Activated naive CD4-positive, alpha-beta T cell treated with anti-CD3 and anti-CD28 coated beads, Interleukin-2, amount 10 ng/mL, durations not matched to agents 7 days and 5 days (primary cell): ENCODE results near the gene REX1BD.
"Not testable (repeated sequence)": the region's sequence is repeated elsewhere in the genome, so short reads cannot be mapped to it uniquely, and the experiment has no call there.

Experiments used
- CTCF ChIA-PET: fragments of 350-600 bp; sonication (Branson Sonifier 250); formaldehyde crosslinking; loops from one replicate; lab custom pipeline; 2021; ENCODE audit warnings: antibody characterized with exemption; lab: Charles Lee
- DNase-seq: peaks from one replicate; pipeline ENCODE4 v3.0.0-alpha.2; 2020
- H3K27ac Mint-ChIP-seq: one replicate; pipeline ENCODE4 v1.8.0; 2021; ENCODE audit warnings: mild to moderate bottlenecking, moderate library complexity, mixed read lengths
- H3K27me3 Mint-ChIP-seq: one replicate; pipeline ENCODE4 v1.8.0; 2021; ENCODE audit warnings: mild to moderate bottlenecking, mixed read lengths
- H3K36me3 Mint-ChIP-seq: one replicate; pipeline ENCODE4 v1.8.0; 2021; ENCODE audit warnings: mixed read lengths
- H3K4me1 Mint-ChIP-seq: one replicate; pipeline ENCODE4 v1.8.0; 2021; ENCODE audit warnings: mixed read lengths
- H3K4me3 Mint-ChIP-seq: one replicate; pipeline ENCODE4 v1.8.0; 2021; ENCODE audit warnings: mild to moderate bottlenecking, moderate library complexity, mixed read lengths
- H3K9me3 Mint-ChIP-seq: one replicate; pipeline ENCODE4 v1.8.0; 2021; ENCODE audit warnings: mixed read lengths

Gene REX1BD

DNA sequence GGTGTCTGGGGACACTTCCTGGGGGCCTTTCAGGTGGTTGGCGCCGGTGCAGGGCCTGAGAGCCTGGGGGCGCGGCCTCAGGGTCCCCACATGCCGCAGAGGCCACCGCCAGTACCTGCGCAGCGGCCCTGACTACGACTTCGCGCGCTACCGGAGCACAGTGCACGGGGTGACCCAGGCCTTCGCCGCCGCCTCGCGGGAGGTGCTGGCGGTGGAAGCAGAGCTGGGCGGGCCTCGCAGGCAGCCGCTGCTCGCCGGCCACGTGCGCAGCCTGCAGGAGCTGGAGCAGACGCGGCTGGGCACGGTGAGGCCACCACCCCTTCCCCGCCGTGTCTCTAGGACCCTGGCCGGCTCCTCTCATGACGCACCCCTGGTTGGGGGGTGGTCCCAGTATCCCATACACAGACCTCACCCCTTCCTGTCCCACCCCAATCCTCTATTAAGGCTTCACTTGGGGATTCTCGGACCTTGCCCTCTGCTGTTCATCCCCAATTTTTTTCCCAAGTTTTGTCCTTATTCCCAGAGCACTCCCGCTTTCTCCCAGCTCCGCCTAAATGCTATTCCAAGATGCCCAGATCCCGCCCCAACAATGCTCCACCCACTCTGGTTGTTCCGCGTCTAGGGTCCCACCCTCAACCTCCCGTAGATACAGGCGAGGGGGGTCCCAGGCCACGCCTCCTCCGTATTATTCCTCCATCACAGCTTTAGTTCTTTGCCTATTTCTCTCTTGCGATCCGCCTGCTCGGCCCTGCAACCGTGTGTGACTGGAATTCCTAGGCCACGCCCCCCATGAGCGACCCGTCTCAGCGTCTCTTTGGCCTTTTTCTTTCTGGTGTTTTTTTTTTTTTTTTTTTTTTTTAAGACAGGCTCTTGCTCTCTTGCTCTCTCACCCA lies 1.0 kb downstream of the REX1BD start:
- H3K36me3 Mint-ChIP-seq: peaks cover 15% of the 10 kb centered on the region
- H3K27me3 Mint-ChIP-seq: peaks cover 12% of the 10 kb centered on the region
- peaks cover 51% of the 10 kb centered on the region for H3K4me1 Mint-ChIP-seq
- peak; percentile 84 for DNase-seq
- H3K9me3 Mint-ChIP-seq: no peaks in the 10 kb centered on the region
- peak overlapping the region; percentile 77 for H3K4me3 Mint-ChIP-seq
- peak overlapping the region; percentile 97 for H3K27ac Mint-ChIP-seq
- CTCF ChIA-PET: interaction anchor here (0.6 to 3.6 kb wide), 10 partner anchors 9 to 119 kb away, joined by 3 to 32 read pairs (median 7); partner anchors contain the start of genes ELL, FKBP8, KXD1 and UBA52

DNA sequence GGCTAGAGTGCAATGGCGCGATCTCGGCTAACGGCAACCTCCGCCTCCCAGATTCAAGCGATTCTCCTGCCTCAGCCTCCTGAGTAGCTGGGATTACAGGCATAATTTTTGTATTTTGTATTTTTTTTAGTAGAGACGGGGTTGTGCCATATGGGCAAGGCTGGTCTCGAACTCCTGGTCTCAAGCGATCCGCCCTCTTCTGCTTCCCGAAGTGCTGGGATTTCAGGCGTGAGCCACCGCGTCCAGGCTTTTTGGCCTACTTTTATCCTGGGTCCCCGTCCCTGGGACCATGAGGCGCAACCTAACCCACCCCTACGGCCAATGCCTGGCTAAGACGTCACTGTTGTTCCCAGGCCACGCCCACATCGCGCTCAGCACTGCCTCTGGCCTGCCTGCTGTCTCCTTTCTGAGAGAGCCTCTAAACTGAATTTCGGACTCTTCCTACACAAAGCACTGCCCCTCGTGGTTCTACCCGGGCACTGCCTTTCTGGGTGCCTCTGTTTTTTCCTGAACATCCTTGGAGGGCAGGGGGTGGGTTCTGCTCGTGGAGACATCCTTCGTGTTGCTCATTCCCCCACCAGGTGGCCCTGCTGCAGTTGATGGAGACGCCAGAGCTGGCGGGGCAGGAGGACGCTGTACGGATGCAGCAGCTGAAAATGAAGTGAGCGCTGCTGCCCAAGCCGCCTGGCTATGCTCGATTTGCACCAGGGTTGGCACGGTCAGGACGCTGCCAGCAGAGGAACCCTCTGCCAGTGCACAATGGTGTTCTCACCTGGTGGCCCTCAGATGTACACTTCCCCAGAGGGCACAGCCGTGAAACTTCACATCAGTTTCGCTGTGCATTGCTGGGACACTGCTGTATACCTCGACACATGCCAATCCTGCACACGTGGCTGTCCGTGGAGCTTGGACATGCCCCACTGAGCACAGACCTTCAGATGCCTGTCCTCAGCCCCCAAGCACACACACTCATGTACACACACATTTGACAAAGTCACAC lies 2.0 kb downstream of the REX1BD start:
- Mint-ChIP-seq H3K27me3 (peaks cover 20% of the 10 kb centered on the region), H3K4me3 (peak overlapping the region; percentile 77), H3K27ac (peak overlapping the region; percentile 82), H3K9me3 (no peaks in the 10 kb centered on the region), H3K36me3 (peaks cover 15% of the 10 kb centered on the region), H3K4me1 (peaks cover 47% of the 10 kb centered on the region)
- CTCF ChIA-PET: interaction anchor here (0.6 to 2.2 kb wide), 2 partner anchors 84 to 120 kb away, joined by 3 to 7 read pairs; no protein-coding TSS in a partner anchor
- DNase-seq: no peak

DNA sequence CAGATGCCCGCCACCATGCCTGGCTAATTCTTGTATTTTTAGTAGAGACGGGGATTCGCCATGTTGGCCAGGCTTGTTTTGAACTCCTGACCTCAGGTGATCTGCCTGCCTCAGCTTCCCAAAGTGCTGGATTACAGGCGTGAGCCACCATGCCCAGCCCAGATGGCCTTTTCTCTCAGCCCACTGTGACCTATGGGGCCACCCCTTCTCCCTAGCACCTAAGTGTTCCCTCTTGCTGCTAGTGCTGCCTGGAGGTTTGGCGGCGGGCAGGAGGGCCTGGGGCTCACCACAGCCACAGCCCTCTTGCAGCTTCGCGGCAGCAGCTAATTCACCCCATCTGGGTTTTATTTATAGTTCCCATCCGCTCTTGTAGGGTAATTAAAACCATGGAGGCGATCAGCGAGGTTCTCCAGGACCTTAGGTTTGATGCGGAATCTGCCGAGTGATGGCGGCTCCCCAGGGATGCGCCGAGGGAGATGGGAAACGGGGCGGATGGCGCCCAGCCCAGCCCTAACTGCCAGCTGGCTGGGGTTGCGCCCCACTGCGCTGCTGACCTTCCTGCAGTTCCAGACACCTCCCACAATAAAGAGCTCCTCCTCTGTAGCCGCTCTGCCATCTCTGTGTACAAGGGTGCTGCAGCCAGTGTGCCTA lies 3.3 kb downstream of the REX1BD start:
- Mint-ChIP-seq H3K4me1 (peaks cover 36% of the 10 kb centered on the region), H3K27me3 (peaks cover 33% of the 10 kb centered on the region), H3K9me3 (no peaks in the 10 kb centered on the region), H3K36me3 (peaks cover 15% of the 10 kb centered on the region), H3K27ac (peak overlapping the region; percentile 52), H3K4me3 (no peak overlapping the region)
- no peak for DNase-seq
- CTCF ChIA-PET: interaction anchor here (0.6 kb wide), 1 partner anchor 13 kb away, joined by 3 read pairs; no protein-coding TSS in a partner anchor

DNA sequence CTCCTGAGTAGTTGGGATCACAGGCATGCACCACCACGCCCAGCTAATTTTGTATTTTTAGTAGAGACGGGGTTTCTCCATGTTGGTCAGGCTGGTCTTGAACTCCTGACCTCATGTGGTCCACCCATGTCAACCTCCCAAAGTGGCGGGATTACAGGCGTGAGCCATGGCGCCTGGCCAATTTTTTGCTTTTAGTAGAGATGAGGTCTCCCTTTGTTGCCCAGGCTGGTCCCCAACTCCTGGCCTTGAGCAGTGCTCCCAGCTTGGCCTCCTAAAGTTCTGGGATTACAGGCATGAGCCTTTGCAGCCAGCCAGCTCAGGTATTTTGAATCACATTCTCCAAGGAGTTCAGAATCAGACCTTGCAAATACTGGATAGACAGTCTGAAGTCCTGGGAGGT lies 4.1 kb downstream of the REX1BD start:
- not testable (repeated sequence) for H3K27ac Mint-ChIP-seq, H3K9me3 Mint-ChIP-seq, H3K4me3 Mint-ChIP-seq, DNase-seq
- peaks cover 36% of the 10 kb centered on the region for H3K27me3 Mint-ChIP-seq
- CTCF ChIA-PET: interaction anchor here (0.9 to 2.1 kb wide), 5 partner anchors 48 to 256 kb away, joined by 3 to 10 read pairs (median 4); partner anchors contain the start of gene ELL
- H3K4me1 Mint-ChIP-seq: peaks cover 32% of the 10 kb centered on the region
- peaks cover 15% of the 10 kb centered on the region for H3K36me3 Mint-ChIP-seq

DNA sequence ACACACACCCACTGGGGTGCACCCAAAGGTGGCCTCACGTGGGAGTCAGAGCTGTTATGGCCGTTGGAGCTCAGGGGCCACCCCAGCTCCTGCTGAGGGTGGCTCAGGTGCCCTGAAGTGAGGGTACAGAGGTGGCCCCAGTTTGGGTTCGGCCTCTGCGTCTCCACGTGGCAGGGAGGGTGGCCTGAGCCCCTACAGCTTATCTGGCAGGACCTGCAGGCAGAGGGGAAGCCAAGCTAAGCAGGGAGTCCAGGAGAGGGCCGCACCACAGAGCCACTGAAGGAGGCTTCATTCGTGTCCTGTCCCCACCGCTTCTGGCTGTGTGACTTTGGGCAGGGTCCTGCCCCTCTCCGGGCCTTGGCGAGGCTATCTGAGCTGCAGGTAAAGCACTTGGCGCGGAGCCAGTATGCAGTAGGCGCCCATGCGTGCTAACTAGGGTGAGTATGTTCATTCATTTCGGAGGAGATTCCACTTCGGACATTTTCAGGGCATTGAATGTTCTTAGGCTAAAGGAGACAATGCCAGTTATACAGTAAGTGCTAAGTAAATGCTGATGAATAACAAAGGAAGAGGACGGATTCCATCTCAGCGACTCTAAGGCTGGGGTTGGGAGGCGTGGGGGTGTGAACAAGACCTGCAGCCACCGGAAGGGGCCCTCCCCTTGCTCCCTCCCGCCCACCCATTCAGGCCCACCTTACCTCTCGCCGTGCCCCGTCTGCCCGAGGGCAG lies 4.9 kb downstream of the REX1BD start:
- H3K27ac Mint-ChIP-seq: no peak overlapping the region
- no peak for DNase-seq
- peaks cover 15% of the 10 kb centered on the region for H3K36me3 Mint-ChIP-seq
- CTCF ChIA-PET: interaction anchor here (0.6 to 2.1 kb wide), 9 partner anchors 11 to 255 kb away, joined by 3 to 10 read pairs (median 3); partner anchors contain the start of gene ELL
- peaks cover 44% of the 10 kb centered on the region for H3K27me3 Mint-ChIP-seq
- H3K9me3 Mint-ChIP-seq: no peaks in the 10 kb centered on the region
- peaks cover 25% of the 10 kb centered on the region for H3K4me1 Mint-ChIP-seq
- no peak overlapping the region for H3K4me3 Mint-ChIP-seq

DNA sequence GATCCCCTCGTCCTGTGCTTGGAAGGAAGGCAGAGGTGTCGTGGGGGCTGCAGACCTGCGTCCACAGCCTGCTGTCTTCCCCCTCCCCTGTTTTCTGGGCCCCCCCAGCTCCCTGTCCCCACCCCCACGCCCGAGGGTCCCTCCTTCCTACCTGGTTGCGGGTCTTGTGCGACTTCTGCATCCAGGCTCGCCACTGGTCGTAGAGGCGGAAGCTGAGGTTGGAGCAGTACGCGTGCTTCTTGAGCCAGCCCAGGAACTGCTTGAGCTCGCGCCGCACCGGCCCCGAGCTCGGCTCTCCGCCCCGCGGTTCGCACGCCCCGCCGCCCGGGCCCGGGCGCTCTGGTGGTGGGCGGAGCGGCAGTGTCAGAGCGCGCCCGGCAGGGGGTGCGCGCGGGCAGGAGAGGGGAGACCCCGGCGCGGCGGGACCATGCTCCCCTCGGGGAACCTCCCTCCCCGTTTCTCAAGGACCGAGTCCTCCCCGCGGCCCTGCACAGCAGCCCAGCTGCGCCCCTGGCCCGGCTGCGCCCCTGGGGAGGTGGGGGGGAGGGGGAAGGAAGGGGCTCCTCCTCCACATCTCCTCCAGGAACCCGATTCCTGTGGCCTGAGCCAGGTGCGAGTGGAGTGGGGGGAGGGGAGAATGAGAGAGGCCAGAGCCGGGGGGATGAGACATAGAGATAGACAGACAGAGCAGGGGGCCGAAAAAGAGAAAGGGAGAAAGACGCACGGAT lies 5.7 kb downstream of the REX1BD start:
- DNase-seq: peak; percentile 81
- Mint-ChIP-seq H3K36me3 (peaks cover 15% of the 10 kb centered on the region), H3K27ac (no peak overlapping the region), H3K9me3 (no peaks in the 10 kb centered on the region), H3K4me1 (peaks cover 25% of the 10 kb centered on the region), H3K27me3 (peaks cover 52% of the 10 kb centered on the region), H3K4me3 (peak overlapping the region; percentile 37)
- CTCF ChIA-PET: interaction anchor here (0.6 to 2.1 kb wide), 9 partner anchors 11 to 143 kb away, joined by 3 to 10 read pairs (median 3); partner anchors contain the start of gene ELL

DNA sequence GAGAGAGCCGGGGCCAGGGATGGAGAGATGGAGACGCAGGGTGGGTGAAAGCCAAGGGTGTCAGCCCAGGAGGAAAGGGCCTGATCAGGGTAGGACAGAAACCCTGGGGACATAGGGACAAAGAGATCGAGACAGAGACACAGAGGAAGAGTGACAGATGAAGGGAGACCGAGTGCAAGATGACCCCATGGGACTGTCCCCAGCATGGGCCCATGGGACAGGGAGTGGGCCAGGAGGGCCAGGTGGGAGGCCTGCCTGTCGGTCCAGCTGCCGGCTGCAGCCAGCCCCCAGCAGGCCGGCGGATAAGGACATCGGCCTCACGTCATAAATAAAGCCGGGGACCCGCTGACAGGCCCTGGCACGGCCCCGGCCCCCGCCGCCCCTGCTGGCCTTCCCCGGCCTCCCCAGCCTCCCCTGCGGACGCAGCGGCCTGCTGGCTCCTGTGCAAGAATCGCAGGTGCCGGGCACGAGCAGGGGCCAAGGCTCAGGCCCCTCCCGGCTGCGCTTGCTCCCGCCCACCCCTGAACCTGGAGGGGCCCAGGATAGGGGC lies 6.3 kb downstream of the REX1BD start:
- no peak for DNase-seq
- Mint-ChIP-seq H3K4me1 (peaks cover 20% of the 10 kb centered on the region), H3K36me3 (peaks cover 11% of the 10 kb centered on the region), H3K4me3 (peak overlapping the region; percentile 37), H3K27me3 (peaks cover 58% of the 10 kb centered on the region), H3K27ac (no peak overlapping the region), H3K9me3 (no peaks in the 10 kb centered on the region)
- CTCF ChIA-PET: interaction anchor here (1.1 kb wide), 3 partner anchors 17 to 99 kb away, joined by 3 read pairs; no protein-coding TSS in a partner anchor

DNA sequence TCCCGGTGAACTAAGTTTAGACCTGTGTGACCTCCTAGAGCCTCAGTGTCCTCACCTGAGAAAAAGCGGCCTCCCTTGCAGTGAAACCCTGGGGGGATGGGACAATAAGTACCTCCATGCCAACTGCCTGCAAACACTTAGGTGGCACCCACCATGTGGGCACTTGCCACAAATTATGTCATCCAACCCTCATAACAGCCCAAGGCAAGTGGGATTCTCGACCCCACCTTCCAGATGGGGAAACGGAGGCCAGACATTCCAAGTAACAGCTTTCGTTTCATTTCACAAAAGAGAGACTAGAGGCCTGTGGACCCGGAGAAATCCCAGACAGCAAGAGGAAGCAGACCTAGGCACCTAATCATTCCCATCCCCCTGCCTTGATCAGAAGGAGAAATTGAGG lies 6.9 kb downstream of the REX1BD start:
- Mint-ChIP-seq H3K36me3 (peaks cover 10% of the 10 kb centered on the region), H3K4me3 (no peak overlapping the region), H3K9me3 (no peaks in the 10 kb centered on the region), H3K4me1 (peaks cover 17% of the 10 kb centered on the region), H3K27ac (no peak overlapping the region), H3K27me3 (peaks cover 61% of the 10 kb centered on the region)
- CTCF ChIA-PET: interaction anchor here (1.1 kb wide), 3 partner anchors 16 to 99 kb away, joined by 3 read pairs; no protein-coding TSS in a partner anchor
- DNase-seq: no peak

DNA sequence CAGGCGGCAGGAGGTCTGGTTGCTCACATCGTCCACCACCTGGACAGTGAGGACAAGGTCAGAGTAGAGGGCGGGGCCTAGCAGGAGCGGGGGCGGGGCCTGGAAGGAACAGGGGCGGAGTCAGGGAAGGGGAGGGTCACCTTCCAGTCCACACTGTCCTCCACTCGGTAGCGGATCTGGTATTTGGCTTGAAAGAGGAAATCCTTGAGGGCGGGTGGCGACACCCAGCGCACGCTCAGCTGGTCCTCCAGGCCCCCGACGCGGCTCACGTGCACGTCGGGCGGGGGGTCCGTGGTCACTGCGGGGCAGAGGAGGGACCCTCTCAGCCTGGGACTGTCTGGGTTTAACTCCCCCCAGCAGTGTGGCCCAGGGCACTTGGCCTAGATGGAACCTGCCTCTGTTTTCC lies 8.2 kb downstream of the REX1BD start:
- H3K4me1 Mint-ChIP-seq: peaks cover 10% of the 10 kb centered on the region
- no peak overlapping the region for H3K27ac Mint-ChIP-seq
- peaks cover 68% of the 10 kb centered on the region for H3K27me3 Mint-ChIP-seq
- peaks cover 2% of the 10 kb centered on the region for H3K36me3 Mint-ChIP-seq
- DNase-seq: no peak
- CTCF ChIA-PET: no interaction called here
- H3K9me3 Mint-ChIP-seq: no peaks in the 10 kb centered on the region
- H3K4me3 Mint-ChIP-seq: no peak overlapping the region

DNA sequence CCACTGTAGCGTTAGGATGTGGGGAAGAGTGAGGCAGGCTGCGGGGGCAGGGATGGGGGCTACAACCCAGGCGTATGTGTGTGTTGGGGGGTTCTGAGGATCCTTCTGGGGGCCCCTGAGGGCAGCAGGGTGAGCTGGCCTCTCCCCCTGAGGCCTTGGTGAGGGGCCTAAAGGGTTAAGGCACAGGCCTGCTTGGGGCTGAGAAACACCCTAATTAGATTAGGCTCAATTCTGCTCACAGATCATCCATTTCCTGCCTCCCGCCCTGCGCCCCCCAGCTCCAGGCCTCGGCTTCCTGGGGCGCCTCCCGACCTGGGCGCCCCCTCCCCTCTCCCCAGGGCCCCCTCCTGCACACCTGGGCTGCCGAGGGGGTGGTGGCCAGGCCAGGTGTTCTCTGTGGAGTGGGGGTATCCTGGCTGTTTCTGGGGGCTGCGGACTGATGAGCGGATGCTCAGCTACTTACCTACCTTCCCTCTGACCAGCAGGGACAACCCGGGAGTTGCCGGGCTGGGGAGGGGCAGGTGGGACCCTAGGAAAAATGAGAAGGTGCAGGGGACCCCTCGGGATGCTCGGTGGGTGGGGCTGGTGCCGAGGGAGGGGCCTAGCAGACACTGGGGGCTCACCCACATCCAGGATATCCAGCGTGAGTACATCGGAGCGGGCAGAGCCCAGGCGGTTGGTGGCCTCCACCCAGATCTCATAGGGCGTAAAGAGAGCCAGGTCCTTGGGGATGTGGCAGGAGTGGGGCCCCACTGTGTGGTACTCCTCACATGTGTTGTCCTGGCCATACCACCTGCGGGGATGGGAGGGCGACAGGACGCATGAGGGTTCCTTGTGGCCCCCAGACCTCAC lies 9.4 kb downstream of the REX1BD start:
- H3K27ac Mint-ChIP-seq: no peak overlapping the region
- H3K27me3 Mint-ChIP-seq: peaks cover 80% of the 10 kb centered on the region
- DNase-seq: no peak
- peaks cover 10% of the 10 kb centered on the region for H3K4me1 Mint-ChIP-seq
- CTCF ChIA-PET: no interaction called here
- H3K36me3 Mint-ChIP-seq: peaks cover under 1% of the 10 kb centered on the region
- H3K9me3 Mint-ChIP-seq: no peaks in the 10 kb centered on the region
- no peak overlapping the region for H3K4me3 Mint-ChIP-seq

DNA sequence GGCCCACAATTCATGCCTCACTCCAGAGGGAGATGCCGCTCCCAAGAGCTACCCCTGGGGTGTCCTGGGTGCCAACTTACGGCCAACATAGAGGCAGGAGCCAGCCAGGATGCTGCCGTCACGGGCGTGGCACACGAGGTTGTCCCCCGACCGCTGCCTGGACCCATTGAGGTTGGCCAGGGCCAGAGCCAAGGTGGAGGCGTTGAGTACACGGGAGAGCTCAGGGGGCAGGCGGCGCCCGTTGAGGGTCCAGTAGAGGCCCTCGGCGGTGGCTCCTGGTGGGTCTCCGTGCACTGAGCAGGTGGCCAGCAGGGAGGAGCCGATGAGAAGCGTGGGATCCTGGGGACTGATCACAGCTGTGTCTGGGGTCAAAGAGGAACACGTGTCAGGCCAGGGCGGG lies 10.9 kb downstream of the REX1BD start:
- no peak for DNase-seq
- H3K36me3 Mint-ChIP-seq: no peaks in the 10 kb centered on the region
- H3K9me3 Mint-ChIP-seq: no peaks in the 10 kb centered on the region
- CTCF ChIA-PET: no interaction called here
- no peak overlapping the region for H3K27ac Mint-ChIP-seq
- no peak overlapping the region for H3K4me3 Mint-ChIP-seq
- H3K4me1 Mint-ChIP-seq: peaks cover 6% of the 10 kb centered on the region
- peaks cover 84% of the 10 kb centered on the region for H3K27me3 Mint-ChIP-seq
